ENCODE data around the gene APOL2.
"Not testable (repeated sequence)": the region's sequence is repeated elsewhere in the genome, so short reads cannot be mapped to it uniquely, and the experiment has no call there.

APOL2 gene

DNA sequence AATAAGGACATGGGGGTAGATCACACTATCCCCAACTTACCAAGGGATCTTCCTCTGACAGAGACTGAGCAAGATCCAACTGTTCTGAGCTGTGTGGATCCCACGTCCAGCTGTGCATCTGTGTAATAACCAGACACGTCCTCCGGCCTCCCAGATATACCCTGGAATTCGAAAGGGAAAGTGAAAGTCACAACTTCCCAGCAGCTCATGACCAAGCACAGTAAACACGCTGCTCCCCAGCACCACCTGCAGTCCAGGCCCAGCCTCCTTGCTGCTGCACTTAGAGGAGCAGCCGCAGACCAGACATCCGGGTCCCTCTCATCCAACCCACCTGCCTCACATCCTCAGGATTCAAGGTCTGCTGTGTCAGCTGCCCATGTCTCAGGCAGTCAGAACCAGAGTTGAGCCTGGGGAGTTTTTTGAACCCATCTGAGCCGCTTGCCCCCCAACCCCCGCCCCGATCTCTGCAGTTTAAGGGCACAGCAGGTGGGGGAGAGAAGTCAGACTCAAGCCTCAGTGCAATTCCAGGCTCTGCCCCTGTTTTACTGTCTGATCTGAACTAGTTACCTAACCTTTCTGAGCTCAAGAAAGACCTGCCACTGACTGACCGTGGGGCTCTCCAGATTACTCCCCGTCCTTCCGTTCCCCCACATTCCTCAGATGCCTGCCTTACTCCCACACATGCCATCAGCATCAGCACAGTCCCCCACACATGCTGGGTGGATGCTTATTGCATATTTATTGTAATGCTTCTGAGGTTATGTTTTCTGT, at the start of gene APOL2:
Gene APOL2, minus strand, starts transcription at position 127 of the 771 bp plus-strand sequence. CDS start 6,365 bp downstream, outside the sequence.
- peak; percentile 89 for DNase-seq (ENCODE audit: low spot score)

DNA sequence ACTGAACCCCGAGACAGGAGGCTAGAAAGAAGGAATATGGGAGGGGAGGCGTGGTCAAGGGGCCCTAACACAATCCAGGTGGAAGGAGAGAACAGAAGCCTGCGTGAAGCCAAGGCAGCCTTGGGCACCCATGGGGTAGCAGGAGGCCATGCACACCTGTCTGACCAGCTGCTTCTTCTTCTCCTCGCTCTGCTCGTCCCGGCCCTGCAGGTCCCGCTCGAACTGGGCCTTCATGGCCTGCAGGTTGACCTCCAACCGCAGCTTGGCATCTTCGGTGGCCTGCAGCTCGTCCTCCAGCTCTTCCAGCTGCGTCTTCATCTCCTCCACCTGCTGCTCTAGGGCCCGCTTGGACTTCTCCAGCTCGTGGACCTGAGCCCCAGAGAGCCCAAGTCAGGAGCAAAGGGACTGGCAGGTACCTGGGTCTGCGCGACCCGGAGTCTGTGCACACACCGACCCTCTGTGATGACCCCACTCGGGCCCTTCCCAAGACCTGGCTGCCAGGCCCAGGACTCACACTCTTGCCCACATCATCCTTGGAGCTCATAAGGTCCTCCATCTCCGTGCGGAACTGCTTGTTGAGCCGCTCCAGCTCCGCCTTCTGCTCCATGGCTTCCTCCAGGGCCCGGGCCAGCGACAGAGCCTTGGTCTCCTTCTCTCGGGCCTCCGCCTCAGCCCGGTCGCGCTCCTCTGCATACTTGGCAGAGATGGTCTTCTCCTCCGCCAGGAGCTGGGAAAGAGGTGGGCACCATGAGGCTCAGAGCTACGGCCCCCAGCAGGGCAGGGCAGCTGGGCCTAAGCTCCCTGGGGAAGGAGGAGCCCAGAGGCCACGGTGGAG, 49.5 kb upstream of the APOL2 start:
- DNase-seq (ENCODE audit: low spot score), result no peak

- DNase-seq (ENCODE audit: low spot score), result no peak
Measured at GRCh38 chr22:36287881-36288515, 48.7 kb upstream of the APOL2 start.

DNA sequence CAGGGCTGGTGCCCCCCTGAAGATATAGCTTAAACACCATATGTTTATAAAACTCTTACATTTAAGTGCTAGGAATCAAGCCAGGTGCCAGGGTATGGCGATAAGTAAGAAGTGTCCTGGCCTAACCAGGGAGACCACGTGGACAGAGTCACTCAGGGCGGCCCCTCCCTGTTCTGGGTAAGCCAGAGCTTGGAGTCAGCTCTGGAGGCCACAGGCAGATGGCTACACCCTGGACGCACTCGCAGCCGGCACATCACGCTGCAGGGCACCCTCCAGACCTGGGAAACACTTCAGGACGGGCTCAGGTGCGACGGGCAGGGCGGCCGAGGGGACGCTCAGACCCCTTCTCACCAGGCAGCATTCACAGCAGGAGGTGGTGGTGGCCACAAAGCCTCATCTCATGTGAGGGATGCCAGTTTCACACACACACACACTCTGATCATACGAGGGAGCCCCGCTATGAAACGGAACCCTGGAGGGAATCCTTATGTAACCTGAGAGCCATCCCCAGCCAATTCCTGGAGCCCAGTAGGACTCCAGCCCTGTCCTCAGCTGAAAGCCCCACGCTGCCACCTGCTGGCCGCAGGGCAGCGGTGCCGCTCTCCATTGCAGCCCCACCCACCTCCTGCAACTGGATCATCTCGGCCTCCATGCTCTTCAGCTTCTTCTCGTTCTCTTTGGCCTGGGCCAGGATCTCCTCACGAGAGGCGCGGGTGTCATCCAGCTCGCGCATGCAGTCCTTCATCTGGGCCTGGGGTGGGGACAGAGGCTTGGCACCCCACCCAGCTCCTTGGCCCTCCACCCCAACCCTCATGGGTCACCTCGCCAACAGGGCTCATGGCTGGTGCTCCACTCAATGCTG, 47.0 kb upstream of the APOL2 start:
- DNase-seq (ENCODE audit: low spot score), result peak; percentile 82

DNA sequence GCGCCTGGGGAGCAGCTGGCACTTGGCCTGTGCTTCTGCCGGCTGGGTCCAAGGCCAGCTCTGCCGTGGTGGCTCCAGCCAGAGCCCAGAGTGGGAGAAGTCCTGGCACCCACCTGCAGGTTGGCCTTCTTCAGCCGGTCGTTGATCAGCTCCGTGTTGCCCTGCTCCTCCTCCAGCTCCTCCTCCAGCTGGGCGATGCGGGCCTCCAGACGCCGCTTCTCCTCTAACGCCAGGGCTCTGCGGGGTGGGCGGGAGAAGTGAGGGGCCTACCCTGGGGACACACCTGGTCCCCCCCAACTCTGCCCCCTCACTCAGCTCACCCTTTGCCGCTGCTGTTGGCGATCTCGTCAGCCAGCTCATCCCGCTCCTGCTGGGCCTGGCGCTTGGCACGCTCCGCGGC, 46.2 kb upstream of the APOL2 start:
- no peak for DNase-seq (ENCODE audit: low spot score)

- DNase-seq (ENCODE audit: low spot score), result no peak
Measured at GRCh38 chr22:36285017-36285416, 45.7 kb upstream of the APOL2 start.

GRCh38 chr22:36284171-36284571, 44.8 kb upstream of the APOL2 start:
- no peak for DNase-seq (ENCODE audit: low spot score)

- no peak for DNase-seq (ENCODE audit: low spot score)
Measured at GRCh38 chr22:36282328-36282831, 43.1 kb upstream of the APOL2 start.

DNA sequence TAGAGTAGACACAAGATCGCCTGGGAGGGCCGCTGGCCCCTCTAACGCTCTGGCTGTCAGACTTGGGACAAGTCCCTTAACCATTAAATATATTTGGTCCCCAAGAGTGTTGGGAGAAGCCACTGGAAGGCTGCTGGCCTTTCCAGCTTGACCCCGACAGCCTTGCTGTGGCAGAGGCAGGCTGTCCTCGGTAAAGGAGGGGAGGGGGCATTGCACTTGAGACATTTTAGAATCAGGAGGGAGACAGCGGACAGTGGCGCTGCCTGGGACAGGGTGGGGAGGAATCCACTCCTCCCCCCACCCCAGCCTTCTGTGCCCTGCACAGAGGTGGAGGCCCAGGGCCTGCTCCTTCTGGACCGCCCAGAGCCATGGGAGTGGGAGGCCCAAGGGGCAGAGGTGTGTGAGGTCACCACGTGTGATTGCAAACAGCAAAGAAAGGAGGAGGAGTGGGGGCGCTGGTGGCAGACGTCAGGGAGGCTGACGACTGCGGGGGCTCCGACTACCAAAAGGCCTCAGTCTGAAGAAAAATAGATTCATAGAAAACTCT, 42.5 kb upstream of the APOL2 start:
- DNase-seq (ENCODE audit: low spot score), result no peak

- no peak for DNase-seq (ENCODE audit: low spot score)
Measured at GRCh38 chr22:36280379-36280778, 41.1 kb upstream of the APOL2 start.

DNA sequence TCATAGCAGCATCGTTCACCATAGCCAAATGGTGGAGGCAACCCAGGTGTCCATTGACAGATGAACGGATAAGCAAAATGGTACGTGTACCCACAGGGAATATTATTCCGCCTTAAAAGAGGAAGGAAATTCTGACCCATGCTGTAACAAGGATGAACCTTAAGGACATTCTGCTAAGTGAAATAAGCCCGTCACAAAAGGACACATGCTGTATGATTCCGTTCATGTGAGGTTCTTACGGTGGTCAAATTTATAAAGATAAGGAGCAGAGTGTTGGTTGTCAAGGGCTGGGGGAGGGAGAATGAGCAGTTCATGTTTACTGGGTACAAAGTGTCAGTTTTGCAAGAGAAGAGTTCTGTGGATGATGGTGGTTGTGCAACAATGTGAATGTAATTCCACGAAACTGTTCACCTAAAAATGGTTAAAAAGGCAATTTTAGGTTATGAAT, 39.9 kb upstream of the APOL2 start:
- DNase-seq (ENCODE audit: low spot score), result no peak

GRCh38 chr22:36277482-36278291, 38.4 kb upstream of the APOL2 start:
- peak; percentile 71 for DNase-seq (ENCODE audit: low spot score)

GRCh38 chr22:36274531-36274930, 35.2 kb upstream of the APOL2 start:
- DNase-seq (ENCODE audit: low spot score), result no peak

DNA sequence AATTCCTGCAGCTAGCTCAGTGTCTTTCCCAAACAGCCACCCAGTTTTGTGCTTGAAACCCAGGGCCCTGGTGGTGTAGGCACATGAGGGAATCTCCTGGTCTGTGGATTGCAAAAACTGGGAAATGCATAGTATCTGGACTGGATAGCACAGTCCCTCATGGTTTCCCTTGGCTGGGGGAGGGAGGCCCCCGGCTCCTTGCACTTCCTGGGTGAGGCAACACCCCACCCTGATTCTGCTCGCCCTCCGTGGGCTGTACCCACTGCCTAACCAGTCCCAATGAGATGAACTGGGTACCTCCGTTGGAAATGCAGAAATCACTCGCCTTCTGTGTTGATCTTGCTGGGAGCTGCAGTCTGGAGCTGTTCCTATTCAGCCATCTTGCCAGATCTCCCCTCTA, 32.6 kb upstream of the APOL2 start:
- not testable (repeated sequence) for DNase-seq (ENCODE audit: low spot score)

GRCh38 chr22:36271231-36271630, 31.9 kb upstream of the APOL2 start:
- DNase-seq (ENCODE audit: low spot score), result not testable (repeated sequence)

DNA sequence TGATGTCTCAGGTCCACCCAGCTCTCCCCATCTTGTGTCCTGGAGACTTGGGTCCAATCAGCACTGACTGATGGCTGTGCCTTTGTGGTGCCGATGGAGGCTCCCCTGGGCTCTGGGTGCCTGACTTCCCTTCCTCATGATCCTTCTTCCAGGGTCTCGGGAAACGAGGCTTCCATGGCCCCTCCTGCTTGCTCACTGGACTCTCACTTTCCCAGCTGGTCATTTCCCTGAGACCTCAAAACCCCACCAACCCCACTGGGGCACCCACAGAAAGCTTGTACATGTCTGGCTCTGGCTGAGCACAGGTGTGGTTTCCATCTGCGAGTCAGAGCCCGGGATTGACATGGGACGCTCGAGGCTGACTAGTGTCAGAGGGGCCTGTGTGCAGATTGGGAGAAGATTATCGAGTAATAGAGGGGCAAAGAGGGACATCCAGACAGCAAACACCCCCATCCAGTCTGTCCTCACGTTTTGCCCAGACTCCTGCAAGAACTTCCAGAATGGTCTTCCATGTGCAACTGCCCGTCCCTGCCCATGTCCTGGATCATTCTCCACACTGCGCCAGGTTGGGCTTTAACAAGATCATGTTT, 28.7 kb upstream of the APOL2 start:
- no peak for DNase-seq (ENCODE audit: low spot score)

- no peak for DNase-seq (ENCODE audit: low spot score)
Measured at GRCh38 chr22:36267058-36267457, 27.7 kb upstream of the APOL2 start.

DNA sequence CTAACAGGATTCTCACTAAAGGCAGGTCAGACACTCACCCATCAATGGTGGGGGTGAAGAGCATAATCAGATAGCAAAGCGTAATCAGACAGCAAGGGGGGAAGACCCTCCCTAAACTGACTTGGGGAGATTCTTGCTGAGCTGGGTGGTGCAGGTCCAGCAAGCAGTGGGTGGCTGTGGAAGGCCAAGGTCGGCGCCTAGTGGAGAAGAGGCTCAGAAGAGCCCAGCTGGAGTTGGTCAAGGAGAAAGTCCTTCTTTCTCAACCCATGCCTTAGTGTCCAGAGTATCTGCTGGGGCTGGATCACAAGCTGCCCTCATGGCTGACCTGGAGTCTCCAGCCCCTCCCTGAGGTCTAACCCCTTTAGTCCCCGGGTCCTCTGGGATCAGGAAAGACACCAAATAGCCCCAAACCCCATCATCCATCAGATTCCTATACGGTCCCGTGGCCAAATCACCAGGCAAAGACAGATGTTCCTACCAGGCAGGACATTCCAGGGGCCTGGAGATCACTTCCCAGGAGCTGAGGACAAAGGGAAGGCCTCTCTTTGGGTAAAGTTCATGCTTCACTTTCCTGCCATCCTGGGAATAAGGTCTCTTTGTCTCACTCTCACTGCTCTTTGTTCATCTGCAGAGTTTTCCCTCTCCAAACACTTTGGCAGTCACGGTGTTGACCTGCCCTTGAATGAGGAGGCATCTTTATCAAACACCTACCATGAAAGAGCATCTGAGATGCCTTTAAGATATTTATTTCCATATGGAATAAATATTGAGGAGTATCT, 24.7 kb upstream of the APOL2 start:
- DNase-seq (ENCODE audit: low spot score), result not testable (repeated sequence)

- not testable (repeated sequence) for DNase-seq (ENCODE audit: low spot score)
Measured at GRCh38 chr22:36263216-36263673, 23.9 kb upstream of the APOL2 start.

All from hematopoietic multipotent progenitor cell treated with erythropoietin and hydrocortisone succinate and interleukin-3 and kit ligand, for 15 days (in vitro differentiated cells).